Hepatocyte (in vitro differentiated cells): ENCODE measurements around the gene TIMM44.

Experiments used
- CTCF ChIP-seq: fragments of 200-600 bp; sonication (generic); IDR thresholded peaks from 2 replicates; pipeline ENCODE4 v1.5.1; 2016; ENCODE audit warnings: antibody characterized with exemption, mild to moderate bottlenecking; ENCODE audit not compliant: poor library complexity
- EZH2 ChIP-seq: fragments of 200-600 bp; sonication (generic); IDR thresholded peaks from 2 replicates; pipeline ENCODE4 v1.6.1; 2016; ENCODE audit warnings: antibody characterized with exemption, mild to moderate bottlenecking, borderline replicate concordance
- EZH2phosphoT487 ChIP-seq: fragments of 200-600 bp; sonication (generic); IDR thresholded peaks from one replicate; pipeline ENCODE4 v1.6.1; 2018; ENCODE audit warnings: antibody characterized with exemption, mild to moderate bottlenecking, low read depth, moderate library complexity; ENCODE audit not compliant: unreplicated experiment, severe bottlenecking

- TF ChIP-seq CTCF (no peak), EZH2phosphoT487 (no peak), EZH2 (no peak)
Measured at GRCh38 chr19:7909471-7910067, 33.9 kb downstream of the TIMM44 start.
